Osteocyte (in vitro differentiated cells): ENCODE measurements around the gene VAMP1. TPM values are rescaled to one million over a fixed set of nuclear protein-coding genes. Genes with fewer than 3 reads are reported as not detected.
A peak's percentile ranks its signal among the peaks of the same experiment; 100 is the strongest.

ENCODE experiments used
- DNase-seq: peaks from one replicate; pipeline ENCODE4 v3.0.0; 2021; ENCODE audit warnings: mixed read lengths; ENCODE audit not compliant: unreplicated experiment; ENCODE audit errors: extremely low spot score
- H3K27ac Mint-ChIP-seq: one replicate; pipeline ENCODE4 v1.8.0; 2021; ENCODE audit warnings: mild to moderate bottlenecking, mixed read lengths; ENCODE audit not compliant: unreplicated experiment
- H3K27me3 Mint-ChIP-seq: one replicate; pipeline ENCODE4 v1.8.0; 2021; ENCODE audit warnings: mixed read lengths; ENCODE audit not compliant: unreplicated experiment
- H3K36me3 Mint-ChIP-seq: one replicate; pipeline ENCODE4 v1.8.0; 2021; ENCODE audit warnings: mixed read lengths; ENCODE audit not compliant: unreplicated experiment
- H3K4me1 Mint-ChIP-seq: one replicate; pipeline ENCODE4 v1.8.0; 2021; ENCODE audit warnings: mixed read lengths; ENCODE audit not compliant: unreplicated experiment
- H3K4me3 Mint-ChIP-seq: one replicate; pipeline ENCODE4 v1.8.0; 2021; ENCODE audit warnings: mild to moderate bottlenecking, moderate library complexity, mixed read lengths; ENCODE audit not compliant: unreplicated experiment
- H3K9me3 Mint-ChIP-seq: one replicate; pipeline ENCODE4 v1.8.0; 2021; ENCODE audit warnings: mixed read lengths; ENCODE audit not compliant: unreplicated experiment
- CTCF ChIP-seq: fragments of 200-600 bp; sonication (generic); IDR thresholded peaks from 2 replicates; pipeline ENCODE4 v1.5.0; 2021; ENCODE audit warnings: antibody characterized with exemption, mild to moderate bottlenecking, moderate library complexity
- total RNA-seq: library from RNA; stranded (reverse); gene quantifications from 2 replicates; pipeline ENCODE4 v1.2.1, GENCODE V29; 2021

VAMP1 gene
- total RNA-seq, 1 donor from 2014 or later: 6.9 TPM

- H3K36me3 Mint-ChIP-seq: no peaks in the 10 kb centered on the region
- DNase-seq: no peak
- TF ChIP-seq CTCF: no peak
- peaks cover 19% of the 10 kb centered on the region for H3K4me1 Mint-ChIP-seq
- no peaks in the 10 kb centered on the region for H3K27me3 Mint-ChIP-seq
- no peaks in the 10 kb centered on the region for H3K9me3 Mint-ChIP-seq
- no peak overlapping the region for H3K27ac Mint-ChIP-seq
- H3K4me3 Mint-ChIP-seq: no peak overlapping the region
Measured at GRCh38 chr12:6425590-6426531, 44.6 kb downstream of the VAMP1 start.

- H3K4me3 Mint-ChIP-seq: no peak overlapping the region
- no peak for TF ChIP-seq CTCF
- no peaks in the 10 kb centered on the region for H3K9me3 Mint-ChIP-seq
- no peaks in the 10 kb centered on the region for H3K36me3 Mint-ChIP-seq
- peaks cover 15% of the 10 kb centered on the region for H3K4me1 Mint-ChIP-seq
- no peak for DNase-seq
- H3K27ac Mint-ChIP-seq: no peak overlapping the region
- H3K27me3 Mint-ChIP-seq: no peaks in the 10 kb centered on the region
Measured at GRCh38 chr12:6424866-6425265, 45.6 kb downstream of the VAMP1 start.

GRCh38 chr12:6424008-6424347 lies 46.5 kb downstream of the VAMP1 start:
- H3K9me3 Mint-ChIP-seq: no peaks in the 10 kb centered on the region
- no peaks in the 10 kb centered on the region for H3K36me3 Mint-ChIP-seq
- DNase-seq: no peak
- H3K4me1 Mint-ChIP-seq: peaks cover 11% of the 10 kb centered on the region
- H3K27me3 Mint-ChIP-seq: no peaks in the 10 kb centered on the region
- no peak overlapping the region for H3K4me3 Mint-ChIP-seq
- TF ChIP-seq CTCF: no peak
- H3K27ac Mint-ChIP-seq: no peak overlapping the region

GRCh38 chr12:6423267-6424007 lies 47.0 kb downstream of the VAMP1 start:
- Mint-ChIP-seq H3K4me3 (no peak overlapping the region), H3K9me3 (no peaks in the 10 kb centered on the region), H3K27ac (no peak overlapping the region), H3K4me1 (peaks cover 11% of the 10 kb centered on the region), H3K27me3 (no peaks in the 10 kb centered on the region), H3K36me3 (no peaks in the 10 kb centered on the region)
- peak; percentile 89 for DNase-seq
- peak; percentile 91 for TF ChIP-seq CTCF

GRCh38 chr12:6420364-6420763 lies 50.1 kb downstream of the VAMP1 start:
- H3K27me3 Mint-ChIP-seq: peaks cover 6% of the 10 kb centered on the region
- H3K4me1 Mint-ChIP-seq: peaks cover 11% of the 10 kb centered on the region
- no peaks in the 10 kb centered on the region for H3K36me3 Mint-ChIP-seq
- no peak overlapping the region for H3K27ac Mint-ChIP-seq
- H3K9me3 Mint-ChIP-seq: no peaks in the 10 kb centered on the region
- DNase-seq: peak; percentile 25
- no peak overlapping the region for H3K4me3 Mint-ChIP-seq
- no peak for TF ChIP-seq CTCF
